GM12878 (cell line): ENCODE measurements around the gene GHITM. TPM values are rescaled to one million over a fixed set of nuclear protein-coding genes. Genes with fewer than 3 reads are reported as not detected.

Experiments used
- BCL3 ChIP-seq: IDR thresholded peaks from 2 replicates; pipeline ENCODE4 v1.6.1; 2011; ENCODE audit warnings: borderline replicate concordance, low read depth, mild to moderate bottlenecking, moderate library complexity, low read length; ENCODE audit not compliant: insufficient read depth, poor library complexity, severe bottlenecking
- ETV6 ChIP-seq, 2 experiments: fragments of 450-650 bp in 1 of 2; IDR thresholded peaks in 1 of 2; conservative IDR thresholded peaks in 1 of 2; 2 replicates each; pipeline ENCODE4 v1.6.1; 2014; ENCODE audit warnings: antibody characterized with exemption in 1 of 2, borderline replicate concordance in 1 of 2, low read depth in 1 of 2, mild to moderate bottlenecking in 1 of 2, moderate library complexity in 1 of 2
- IRF3 ChIP-seq: fragments of 450-650 bp; IDR thresholded peaks from 2 replicates; pipeline ENCODE4 v1.6.1; 2014; ENCODE audit warnings: mild to moderate bottlenecking
- MAX ChIP-seq: IDR thresholded peaks from 2 replicates; pipeline ENCODE4 v1.6.1; 2012; ENCODE audit warnings: low read depth, low read length, improper control_type of control experiment
- MEF2B ChIP-seq: fragments of 450-650 bp; IDR thresholded peaks from 2 replicates; pipeline ENCODE4 v1.6.1; 2018; ENCODE audit warnings: mild to moderate bottlenecking, moderate library complexity; ENCODE audit not compliant: partially characterized antibody, poor library complexity, severe bottlenecking
- MLLT1 ChIP-seq: fragments of 450-650 bp; IDR thresholded peaks from 2 replicates; pipeline ENCODE4 v1.6.1; 2016; ENCODE audit warnings: mild to moderate bottlenecking
- REST ChIP-seq: IDR thresholded peaks from 2 replicates; pipeline ENCODE4 v1.6.1; 2012; ENCODE audit warnings: mild to moderate bottlenecking, low read depth, low read length
- STAT1 ChIP-seq: fragments of 450-650 bp; conservative IDR thresholded peaks from 2 replicates; pipeline ENCODE4 v1.6.1; 2014; ENCODE audit warnings: antibody characterized with exemption, mild to moderate bottlenecking
- TCF7 ChIP-seq: IDR thresholded peaks from 2 replicates; pipeline ENCODE4 v1.6.1; 2014; ENCODE audit warnings: antibody characterized with exemption, borderline replicate concordance
- WRNIP1 ChIP-seq: IDR thresholded peaks from 2 replicates; pipeline ENCODE4 v1.6.1; 2011; ENCODE audit warnings: low read depth, low read length, improper control_type of control experiment, borderline replicate concordance
- ZBTB33 ChIP-seq: fragments of 450-650 bp; IDR thresholded peaks from 2 replicates; pipeline ENCODE4 v1.6.1; 2017; ENCODE audit warnings: mild to moderate bottlenecking
- ZBTB40 ChIP-seq: fragments of 450-650 bp; IDR thresholded peaks from 2 replicates; pipeline ENCODE4 v1.6.1; 2016; ENCODE audit warnings: mild to moderate bottlenecking, moderate library complexity, borderline replicate concordance
- polyA plus RNA-seq, 11 experiments: library from polyadenylated mRNA; depleted of rRNA in 4 of 11; unstranded in 6 of 11; stranded (reverse) in 5 of 11; fragments of >200 nt; fragmentation: Nextera tagmentation in 4 of 11; fragmentation: Illumina TruSeq in 1 of 11; extraction: Ambion mirVana in 4 of 11; extraction: Trizol in 1 of 11; gene quantifications; 1 replicate in 1 of 11; 2 replicates in 10 of 11; pipeline versions ENCODE4 v1.2.1 to v1.2.3, GENCODE V29; 2011 to 2016; ENCODE audit warnings: inconsistent platforms in 2 of 11, missing spikeins in 2 of 11, low read depth in 1 of 11
- total RNA-seq, 4 experiments: library from RNA; depleted of rRNA in 3 of 4; stranded (reverse); fragments of >200 nt in 3 of 4; fragmentation: Illumina TruSeq in 1 of 4; extraction: Trizol in 1 of 4; gene quantifications; 2 replicates each; pipeline versions ENCODE4 v1.2.1 to v1.2.3, GENCODE V29; 2013 to 2021

The GHITM gene
- total and polyA plus RNA-seq, 10 of the 15 experiments (the other 5 are each of a cell fraction or from before 2014, with no cell fraction given) = 120 to 501 (median 209) TPM

- TF ChIP-seq BCL3 = no peak
- TF ChIP-seq WRNIP1 = no peak
- TF ChIP-seq REST = no peak
- TF ChIP-seq MAX = 0 out of 2 replicates have a peak, but pooled peaks have one; percentile 19
- 0 out of 4 replicates have a peak, but pooled peaks of 1 of the 2 experiments have one; percentile 17 for TF ChIP-seq ETV6 (conservative IDR thresholded peaks at IDR 0.05 in 1 of 2, IDR thresholded peaks at IDR 0.05 in 1 of 2; ENCODE audit: borderline replicate concordance in 1 of 2, low read depth in 1 of 2)
- no peak for TF ChIP-seq ZBTB33
- no peak for TF ChIP-seq TCF7
- peak; percentile 32 for TF ChIP-seq MEF2B
- TF ChIP-seq ZBTB40 = no peak
- no peak for TF ChIP-seq IRF3
- peak; percentile 89 for TF ChIP-seq MLLT1
- TF ChIP-seq STAT1 = no peak
These were observed 38.3 kb downstream of the GHITM start (continued) for GRCh38 chr10:84177541-84178141.
